ENCODE measurements around the gene ANKRD11. TPM values are rescaled to one million over a fixed set of nuclear protein-coding genes. Genes with fewer than 3 reads are reported as not detected.

ANKRD11 gene
- polyA plus RNA-seq, 1 donor from 2014 or later, result 32.5 TPM

DNA sequence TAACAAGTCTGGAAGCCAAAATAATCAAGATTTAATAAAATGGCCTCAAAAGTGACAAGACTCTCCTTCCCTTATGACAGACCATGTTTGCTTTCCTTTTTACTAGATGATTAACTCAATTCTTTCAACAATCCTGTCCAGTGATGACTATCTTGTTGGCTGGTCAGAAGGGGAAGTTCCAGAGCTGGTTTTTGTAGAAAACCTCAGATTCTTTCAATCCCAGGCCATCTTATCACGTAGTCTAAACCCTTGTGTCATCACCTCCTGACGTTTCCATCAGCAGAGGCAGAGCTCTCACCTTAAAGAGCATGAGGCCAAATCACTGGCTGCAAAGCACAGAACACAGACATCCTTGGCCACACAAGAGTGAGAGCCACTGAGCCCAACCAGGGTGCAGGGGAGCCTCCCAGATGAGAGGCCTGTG is 125.3 kb downstream of the ANKRD11 start:
- Histone ChIP-seq H3K9me3 (ENCODE audit: low read length) (no peaks in the 10 kb centered on the region), H3K4me3 (ENCODE audit: low read length) (no peak overlapping the region), H3K4me2 (ENCODE audit: low read length) (no peak overlapping the region), H3K36me3 (ENCODE audit: insufficient read depth, low read length) (no peaks in the 10 kb centered on the region), H3K79me2 (replicated peaks; ENCODE audit: insufficient read depth, low read length) (peaks cover 84% of the 10 kb centered on the region), H3F3A (ENCODE audit: insufficient read depth, low read length, poor library complexity, severe bottlenecking) (no peaks in the 10 kb centered on the region), H2AFZ (ENCODE audit: low read depth, low read length) (no peak overlapping the region), H4K20me1 (ENCODE audit: insufficient read depth) (peaks cover 3% of the 10 kb centered on the region), H3K27ac (ENCODE audit: low read length) (no peak overlapping the region), H3K9me2 (ENCODE audit: insufficient read depth, low read length) (no peaks in the 10 kb centered on the region), H3K9ac (ENCODE audit: low read length) (no peak overlapping the region), H3K27me3 (ENCODE audit: insufficient read depth, low read depth, low read length) (no peaks in the 10 kb centered on the region)
- no peak for TF ChIP-seq EZH2 (IDR thresholded peaks at IDR 0.05; ENCODE audit: borderline replicate concordance, insufficient read depth, low read length, poor library complexity, severe bottlenecking)
- no peak for TF ChIP-seq MXI1 (conservative IDR thresholded peaks at IDR 0.05; ENCODE audit: poor library complexity, severe bottlenecking)
- TF ChIP-seq TAF1 (IDR thresholded peaks at IDR 0.05; ENCODE audit: low read depth), result no peak
- TF ChIP-seq, protein P1, sequence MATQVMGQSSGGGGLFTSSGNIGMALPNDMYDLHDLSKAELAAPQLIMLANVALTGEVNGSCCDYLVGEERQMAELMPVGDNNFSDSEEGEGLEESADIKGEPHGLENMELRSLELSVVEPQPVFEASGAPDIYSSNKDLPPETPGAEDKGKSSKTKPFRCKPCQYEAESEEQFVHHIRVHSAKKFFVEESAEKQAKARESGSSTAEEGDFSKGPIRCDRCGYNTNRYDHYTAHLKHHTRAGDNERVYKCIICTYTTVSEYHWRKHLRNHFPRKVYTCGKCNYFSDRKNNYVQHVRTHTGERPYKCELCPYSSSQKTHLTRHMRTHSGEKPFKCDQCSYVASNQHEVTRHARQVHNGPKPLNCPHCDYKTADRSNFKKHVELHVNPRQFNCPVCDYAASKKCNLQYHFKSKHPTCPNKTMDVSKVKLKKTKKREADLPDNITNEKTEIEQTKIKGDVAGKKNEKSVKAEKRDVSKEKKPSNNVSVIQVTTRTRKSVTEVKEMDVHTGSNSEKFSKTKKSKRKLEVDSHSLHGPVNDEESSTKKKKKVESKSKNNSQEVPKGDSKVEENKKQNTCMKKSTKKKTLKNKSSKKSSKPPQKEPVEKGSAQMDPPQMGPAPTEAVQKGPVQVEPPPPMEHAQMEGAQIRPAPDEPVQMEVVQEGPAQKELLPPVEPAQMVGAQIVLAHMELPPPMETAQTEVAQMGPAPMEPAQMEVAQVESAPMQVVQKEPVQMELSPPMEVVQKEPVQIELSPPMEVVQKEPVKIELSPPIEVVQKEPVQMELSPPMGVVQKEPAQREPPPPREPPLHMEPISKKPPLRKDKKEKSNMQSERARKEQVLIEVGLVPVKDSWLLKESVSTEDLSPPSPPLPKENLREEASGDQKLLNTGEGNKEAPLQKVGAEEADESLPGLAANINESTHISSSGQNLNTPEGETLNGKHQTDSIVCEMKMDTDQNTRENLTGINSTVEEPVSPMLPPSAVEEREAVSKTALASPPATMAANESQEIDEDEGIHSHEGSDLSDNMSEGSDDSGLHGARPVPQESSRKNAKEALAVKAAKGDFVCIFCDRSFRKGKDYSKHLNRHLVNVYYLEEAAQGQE (IDR thresholded peaks at IDR 0.05; ENCODE audit: borderline replicate concordance), result no peak
- no peak for TF ChIP-seq RAD21 (conservative IDR thresholded peaks at IDR 0.05)
- TF ChIP-seq POLR2AphosphoS5 (IDR thresholded peaks at IDR 0.05), result no peak
- TF ChIP-seq SMC3 (conservative IDR thresholded peaks at IDR 0.05; ENCODE audit: poor library complexity), result no peak
- no peak for TF ChIP-seq EP300 (conservative IDR thresholded peaks at IDR 0.05; ENCODE audit: poor library complexity, severe bottlenecking)
- TF ChIP-seq, protein P2, sequence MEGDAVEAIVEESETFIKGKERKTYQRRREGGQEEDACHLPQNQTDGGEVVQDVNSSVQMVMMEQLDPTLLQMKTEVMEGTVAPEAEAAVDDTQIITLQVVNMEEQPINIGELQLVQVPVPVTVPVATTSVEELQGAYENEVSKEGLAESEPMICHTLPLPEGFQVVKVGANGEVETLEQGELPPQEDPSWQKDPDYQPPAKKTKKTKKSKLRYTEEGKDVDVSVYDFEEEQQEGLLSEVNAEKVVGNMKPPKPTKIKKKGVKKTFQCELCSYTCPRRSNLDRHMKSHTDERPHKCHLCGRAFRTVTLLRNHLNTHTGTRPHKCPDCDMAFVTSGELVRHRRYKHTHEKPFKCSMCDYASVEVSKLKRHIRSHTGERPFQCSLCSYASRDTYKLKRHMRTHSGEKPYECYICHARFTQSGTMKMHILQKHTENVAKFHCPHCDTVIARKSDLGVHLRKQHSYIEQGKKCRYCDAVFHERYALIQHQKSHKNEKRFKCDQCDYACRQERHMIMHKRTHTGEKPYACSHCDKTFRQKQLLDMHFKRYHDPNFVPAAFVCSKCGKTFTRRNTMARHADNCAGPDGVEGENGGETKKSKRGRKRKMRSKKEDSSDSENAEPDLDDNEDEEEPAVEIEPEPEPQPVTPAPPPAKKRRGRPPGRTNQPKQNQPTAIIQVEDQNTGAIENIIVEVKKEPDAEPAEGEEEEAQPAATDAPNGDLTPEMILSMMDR (IDR thresholded peaks at IDR 0.05; ENCODE audit: poor library complexity, severe bottlenecking), result no peak

DNA sequence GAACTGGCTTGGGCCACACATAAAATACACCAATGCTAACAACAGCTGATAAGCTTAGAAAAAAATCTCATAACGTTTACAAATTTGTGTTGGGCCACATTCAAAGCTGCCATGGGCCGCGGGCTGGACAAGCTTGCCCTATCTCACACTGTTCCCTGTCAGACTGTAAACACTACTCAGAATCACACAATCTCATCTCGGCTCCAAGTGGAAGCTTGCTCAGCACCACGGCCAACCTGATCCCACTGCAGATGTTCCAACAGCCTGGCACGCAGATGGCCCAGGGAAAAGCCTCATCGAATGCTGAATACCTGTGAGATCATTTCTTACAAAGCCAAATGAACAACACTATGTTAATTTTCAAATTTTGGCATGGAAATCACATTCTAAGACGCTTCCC is 125.8 kb downstream of the ANKRD11 start:
- no peak for TF ChIP-seq RAD21 (conservative IDR thresholded peaks at IDR 0.05)
- TF ChIP-seq, protein P2 (IDR thresholded peaks at IDR 0.05; ENCODE audit: poor library complexity, severe bottlenecking), result no peak
- TF ChIP-seq EP300 (conservative IDR thresholded peaks at IDR 0.05; ENCODE audit: poor library complexity, severe bottlenecking), result no peak
- TF ChIP-seq TAF1 (IDR thresholded peaks at IDR 0.05; ENCODE audit: low read depth), result no peak
- no peak for TF ChIP-seq SMC3 (conservative IDR thresholded peaks at IDR 0.05; ENCODE audit: poor library complexity)
- no peak for TF ChIP-seq POLR2AphosphoS5 (IDR thresholded peaks at IDR 0.05)
- TF ChIP-seq, protein P1 (IDR thresholded peaks at IDR 0.05; ENCODE audit: borderline replicate concordance), result no peak
- no peak for TF ChIP-seq EZH2 (IDR thresholded peaks at IDR 0.05; ENCODE audit: borderline replicate concordance, insufficient read depth, low read length, poor library complexity, severe bottlenecking)
- TF ChIP-seq MXI1 (conservative IDR thresholded peaks at IDR 0.05; ENCODE audit: poor library complexity, severe bottlenecking), result no peak
- Histone ChIP-seq H4K20me1 (ENCODE audit: insufficient read depth) (peaks cover 3% of the 10 kb centered on the region), H3K9me3 (ENCODE audit: low read length) (no peaks in the 10 kb centered on the region), H3K36me3 (ENCODE audit: insufficient read depth, low read length) (no peaks in the 10 kb centered on the region), H3K9ac (ENCODE audit: low read length) (no peak overlapping the region), H3K27ac (ENCODE audit: low read length) (no peak overlapping the region), H3K79me2 (replicated peaks; ENCODE audit: insufficient read depth, low read length) (peaks cover 84% of the 10 kb centered on the region), H3K9me2 (ENCODE audit: insufficient read depth, low read length) (no peaks in the 10 kb centered on the region), H3K4me3 (ENCODE audit: low read length) (no peak overlapping the region), H3K27me3 (ENCODE audit: insufficient read depth, low read depth, low read length) (no peaks in the 10 kb centered on the region), H2AFZ (ENCODE audit: low read depth, low read length) (no peak overlapping the region), H3F3A (ENCODE audit: insufficient read depth, low read length, poor library complexity, severe bottlenecking) (no peaks in the 10 kb centered on the region), H3K4me2 (ENCODE audit: low read length) (no peak overlapping the region)
